H54 (cell line): ENCODE measurements around the gene DLX6.
"Not testable (repeated sequence)": the region's sequence is repeated elsewhere in the genome, so short reads cannot be mapped to it uniquely, and the experiment has no call there.

Source experiments
- DNase-seq: peaks from one replicate; pipeline ENCODE4 v3.0.0; 2011; ENCODE audit warnings: low spot score, mixed read lengths; ENCODE audit not compliant: insufficient read length
- FAIRE-seq: peaks from 3 replicates; lab custom pipeline; 2011; peaks lifted over from hg19 to GRCh38; lab: Jason Lieb, UNC
- POLR2A ChIP-seq: IDR thresholded peaks from 2 replicates; pipeline ENCODE4 v1.6.1; 2011; ENCODE audit warnings: low read depth, mild to moderate bottlenecking, low read length

Gene DLX6

DNA sequence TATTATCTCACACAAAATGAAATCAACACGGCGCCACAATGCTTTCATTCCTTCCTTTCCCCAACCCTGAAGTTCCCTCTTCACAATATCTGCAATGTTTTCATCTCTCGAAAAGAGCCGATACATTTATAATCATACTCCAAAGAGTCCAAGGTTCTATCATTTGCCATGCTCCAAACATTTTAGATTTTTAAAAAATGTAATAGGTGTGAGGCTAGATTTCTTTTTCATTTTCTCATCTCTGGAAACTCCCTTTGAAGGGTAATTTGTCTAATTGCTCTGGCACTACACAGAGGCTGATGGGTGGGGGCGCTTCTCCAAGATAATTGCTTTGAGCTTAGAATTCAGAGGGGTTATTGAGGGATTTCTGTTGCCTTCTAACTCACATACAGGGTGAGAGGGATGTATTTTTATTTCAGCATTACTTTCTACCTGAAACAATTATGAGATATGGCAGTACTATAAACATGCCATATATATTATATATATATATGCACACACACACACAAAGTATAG is 14.4 kb downstream of the DLX6 start:
- no peak for FAIRE-seq
- TF ChIP-seq POLR2A: no peak
- no peak for DNase-seq

DNA sequence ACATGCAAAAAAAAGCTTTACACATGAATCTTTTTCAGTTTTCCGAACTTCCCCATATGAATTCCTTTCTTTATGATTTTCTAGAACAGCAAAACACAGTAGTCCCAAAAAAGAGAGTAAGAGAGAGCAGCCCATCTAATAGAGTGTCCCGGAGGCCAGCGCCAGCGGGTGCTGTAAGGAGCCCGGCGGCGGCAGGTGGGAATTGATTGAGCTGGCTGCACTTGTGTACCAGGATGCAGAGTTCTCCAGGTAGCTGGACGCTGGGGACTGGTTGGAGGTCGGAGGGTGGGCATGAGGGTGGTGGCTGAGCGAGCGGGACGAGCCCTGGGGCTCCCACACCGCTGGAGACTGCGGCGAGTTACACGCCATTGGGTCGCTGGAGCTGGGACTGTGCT is 15.2 kb downstream of the DLX6 start:
- TF ChIP-seq POLR2A: no peak
- no peak for FAIRE-seq
- no peak for DNase-seq

DNA sequence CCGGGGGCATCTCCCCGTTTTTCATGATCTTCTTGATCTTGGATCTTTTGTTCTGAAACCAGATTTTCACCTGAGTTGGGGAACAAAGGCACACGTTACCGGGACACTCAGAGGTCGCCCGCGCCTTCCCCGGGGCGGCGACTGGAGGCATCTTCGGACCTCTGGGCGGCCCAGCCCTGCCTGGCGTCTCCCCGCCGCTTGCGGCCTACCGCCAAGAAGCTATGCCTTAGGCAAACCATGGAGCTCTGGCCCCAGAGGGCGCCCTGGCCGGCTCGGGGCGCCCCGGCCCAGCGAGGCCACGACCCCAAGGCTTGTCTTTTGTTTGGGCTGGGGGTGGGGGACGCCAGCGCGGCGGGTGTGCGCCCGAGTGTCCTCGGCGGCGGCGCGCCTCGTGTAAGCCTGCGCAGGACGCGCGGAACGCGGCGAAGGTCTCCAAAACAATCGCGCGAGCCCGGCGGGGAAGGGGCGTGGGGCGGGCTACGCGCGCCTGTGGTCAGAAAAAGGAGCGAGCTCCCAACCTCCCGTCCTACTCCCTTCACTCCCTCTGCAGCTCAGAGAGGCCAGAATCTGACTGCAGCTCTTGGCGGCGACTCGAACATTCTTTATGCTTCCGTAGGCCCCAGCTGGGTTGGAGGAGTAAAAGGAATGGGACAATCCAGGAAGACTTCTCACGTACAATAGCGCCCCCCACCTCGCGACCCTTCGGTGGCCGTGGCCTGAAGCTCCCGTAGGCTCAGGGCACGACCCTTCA is 15.8 kb downstream of the DLX6 start:
- no peak for FAIRE-seq
- no peak for TF ChIP-seq POLR2A
- no peak for DNase-seq

DNA sequence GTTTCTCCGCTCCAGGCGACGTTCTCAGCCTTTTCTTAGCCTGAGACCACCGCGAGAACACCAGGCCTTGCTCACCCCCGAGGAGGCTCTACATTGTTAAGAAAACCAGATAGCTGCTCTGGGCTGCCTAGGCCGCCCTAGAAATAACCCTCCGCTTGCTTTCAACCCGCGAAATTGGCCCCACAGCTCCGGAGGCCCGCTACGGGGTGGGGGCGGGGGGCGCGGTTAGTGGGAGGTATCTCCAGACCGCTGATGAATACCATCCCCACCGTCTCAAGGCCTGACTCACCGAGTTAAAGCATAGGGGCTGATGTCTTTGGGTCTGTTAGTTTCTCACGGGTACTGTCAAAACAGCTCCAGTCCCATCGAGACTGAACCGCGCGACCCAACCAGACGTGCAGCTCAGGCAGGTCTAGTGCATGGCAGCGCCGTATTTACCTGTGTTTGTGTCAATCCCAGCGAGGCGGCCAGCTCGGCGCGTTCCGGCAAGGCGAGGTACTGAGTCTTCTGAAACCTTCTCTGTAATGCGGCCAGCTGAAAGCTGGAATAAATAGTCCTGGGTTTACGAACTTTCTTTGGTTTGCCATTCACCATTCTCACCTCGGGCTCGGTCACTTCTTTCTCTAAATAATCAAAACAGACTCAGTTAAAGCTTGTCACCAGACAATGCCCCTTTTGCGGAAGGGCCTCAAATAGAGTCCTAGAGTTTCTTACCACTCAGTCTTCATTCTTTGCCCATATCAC is 16.6 kb downstream of the DLX6 start:
- no peak for TF ChIP-seq POLR2A
- DNase-seq (no peak), FAIRE-seq (no peak)

DNA sequence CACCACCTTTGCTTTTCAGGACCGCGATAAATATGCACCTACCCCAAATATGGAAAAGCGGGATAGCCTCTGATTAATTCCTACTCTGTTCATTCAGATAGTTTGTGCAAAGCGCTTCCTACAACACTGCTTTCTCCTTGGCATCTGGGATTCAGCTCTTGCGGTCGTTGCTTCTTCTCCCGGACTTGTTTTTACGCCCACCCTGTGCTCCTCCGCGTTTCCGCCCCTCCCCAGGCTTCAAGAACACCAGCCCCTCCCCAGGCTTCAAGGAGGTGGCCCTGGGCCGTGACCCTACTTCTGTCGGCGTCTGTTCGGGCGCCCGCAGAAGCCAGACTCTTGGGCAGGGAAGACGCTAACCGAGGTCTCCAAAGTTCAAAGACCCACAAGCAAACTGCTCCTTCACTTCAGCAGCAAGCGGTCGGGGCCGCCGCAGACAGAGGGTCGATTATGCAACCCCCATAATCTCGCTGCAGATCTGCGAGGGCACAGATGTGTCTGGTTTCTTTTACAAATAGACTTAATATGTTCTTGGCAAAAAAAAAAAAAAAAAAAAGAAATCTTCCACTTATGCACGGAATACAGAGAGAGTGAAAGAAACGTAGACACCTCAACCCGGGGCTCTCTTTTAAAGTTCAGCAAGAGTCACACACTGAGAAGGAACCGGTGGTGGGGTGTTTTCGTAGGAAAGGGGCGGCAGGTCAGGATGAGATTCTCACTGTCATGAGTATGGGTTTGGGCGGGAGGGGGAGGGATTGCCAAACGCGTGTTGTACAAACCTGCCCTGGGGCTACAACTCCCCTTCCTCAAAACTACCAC is 17.3 kb downstream of the DLX6 start:
- FAIRE-seq: no peak
- no peak for TF ChIP-seq POLR2A
- DNase-seq: no peak

DNA sequence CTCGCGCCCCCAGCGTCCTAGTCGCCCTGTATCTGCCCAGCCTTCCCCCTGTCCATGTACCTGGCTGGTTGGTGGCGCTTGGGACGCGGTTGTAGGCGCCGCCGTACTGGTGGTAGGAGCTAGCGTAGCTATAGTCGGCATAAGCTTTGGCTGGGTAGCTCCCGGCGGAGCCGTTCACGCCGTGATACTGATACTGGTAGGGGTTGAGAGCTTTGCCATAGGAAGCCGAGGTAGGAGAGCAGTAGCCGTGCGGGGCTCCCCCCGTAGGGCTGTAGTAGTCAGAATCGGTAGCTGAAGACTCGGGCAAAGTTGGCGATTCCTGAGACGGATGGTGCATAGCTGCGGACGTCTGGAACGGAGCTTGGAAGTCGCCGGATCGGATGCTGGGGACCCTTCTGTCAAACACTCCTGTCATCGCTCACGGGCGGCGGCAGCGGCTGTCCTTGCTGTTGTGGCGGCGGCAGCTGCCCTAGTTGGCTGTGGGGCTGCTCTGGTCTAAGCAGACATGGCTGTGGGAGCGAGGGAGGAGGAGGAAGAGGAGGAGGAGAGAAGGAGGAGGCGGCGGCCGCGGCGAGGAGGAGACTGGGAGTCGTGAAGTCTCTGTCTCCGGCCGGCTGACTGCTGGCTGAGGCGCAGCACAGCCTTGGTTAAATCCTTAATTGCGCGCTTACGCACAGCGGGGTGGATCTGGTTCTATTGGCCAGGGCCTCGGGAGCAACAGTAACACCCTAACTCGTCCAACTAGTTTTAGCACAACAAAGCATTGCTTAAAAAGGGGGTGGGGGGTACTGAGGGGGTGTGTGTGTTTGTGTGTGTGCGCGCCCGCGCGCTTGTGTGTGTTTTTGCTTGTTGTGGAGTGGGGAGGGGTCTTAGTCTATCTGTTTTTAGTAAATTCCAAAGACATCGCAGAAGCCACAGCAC is 19.1 kb downstream of the DLX6 start, which contains the start of gene DLX5:
DLX5 (minus strand) TSS at position 623 of the 921 bp plus-strand sequence; CDS start at position 415, 208 bp downstream.
- peak; percentile 78 for TF ChIP-seq POLR2A

DNA sequence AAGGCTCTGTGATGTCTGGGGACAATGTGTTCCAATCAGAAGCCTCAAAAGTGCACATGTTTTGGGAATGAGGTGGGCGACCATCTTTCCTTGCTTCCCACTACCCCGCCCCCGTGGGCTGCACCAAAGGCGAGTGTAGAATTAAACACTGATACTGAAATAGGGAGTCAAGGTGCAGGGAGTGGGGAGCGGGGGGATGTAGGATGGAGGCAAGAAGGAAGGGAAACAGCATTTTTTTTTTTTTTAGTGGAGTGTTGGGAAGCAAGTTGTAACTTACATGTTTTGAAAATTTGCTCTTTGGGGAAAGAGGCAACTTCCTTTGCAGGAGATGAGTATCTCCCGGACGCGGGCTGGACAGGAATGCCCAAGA is 19.8 kb downstream of the DLX6 start:
- TF ChIP-seq POLR2A: no peak
- DNase-seq (no peak), FAIRE-seq (no peak)

More for the DNA sequence above, 19.1 kb downstream of the DLX6 start, which contains the start of gene DLX5:
- DNase-seq (peak; percentile 68), FAIRE-seq (no peak)

DNA sequence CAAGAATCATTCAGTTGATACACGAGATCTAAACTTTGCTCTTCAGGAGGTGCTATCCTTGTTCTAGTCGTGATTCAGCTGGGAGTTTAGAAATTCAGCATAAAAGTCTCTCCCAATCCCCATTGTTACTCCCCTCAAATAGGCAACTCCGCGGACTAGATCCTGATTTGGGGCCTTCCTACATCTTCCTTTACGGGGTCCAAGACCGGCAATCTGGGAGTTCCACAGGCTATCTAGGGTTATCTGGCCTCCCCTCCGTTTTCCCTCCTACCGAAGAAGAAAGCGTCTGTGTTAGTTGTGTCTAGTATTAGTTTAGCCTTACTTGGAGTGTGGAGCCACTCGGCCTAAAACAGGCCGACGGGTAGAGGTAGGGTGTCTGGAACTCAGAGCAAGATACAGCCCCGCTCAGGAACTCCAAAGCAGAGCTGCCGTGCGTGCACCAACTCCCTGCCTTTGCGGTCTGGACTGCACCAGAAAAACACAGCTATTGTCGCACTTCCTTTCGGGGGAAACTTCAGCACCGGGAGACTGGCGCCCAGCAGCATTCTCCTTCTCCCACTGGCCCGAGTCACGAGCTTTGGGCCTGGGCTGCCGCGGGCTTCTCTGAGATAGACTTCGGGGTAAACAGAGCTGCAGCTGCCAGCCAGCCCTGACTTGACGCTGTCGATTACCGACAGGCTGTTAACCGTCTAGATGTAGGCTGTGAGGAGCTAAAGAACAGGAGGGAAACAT is 20.8 kb downstream of the DLX6 start:
- no peak for DNase-seq
- FAIRE-seq: no peak
- no peak for TF ChIP-seq POLR2A

DNA sequence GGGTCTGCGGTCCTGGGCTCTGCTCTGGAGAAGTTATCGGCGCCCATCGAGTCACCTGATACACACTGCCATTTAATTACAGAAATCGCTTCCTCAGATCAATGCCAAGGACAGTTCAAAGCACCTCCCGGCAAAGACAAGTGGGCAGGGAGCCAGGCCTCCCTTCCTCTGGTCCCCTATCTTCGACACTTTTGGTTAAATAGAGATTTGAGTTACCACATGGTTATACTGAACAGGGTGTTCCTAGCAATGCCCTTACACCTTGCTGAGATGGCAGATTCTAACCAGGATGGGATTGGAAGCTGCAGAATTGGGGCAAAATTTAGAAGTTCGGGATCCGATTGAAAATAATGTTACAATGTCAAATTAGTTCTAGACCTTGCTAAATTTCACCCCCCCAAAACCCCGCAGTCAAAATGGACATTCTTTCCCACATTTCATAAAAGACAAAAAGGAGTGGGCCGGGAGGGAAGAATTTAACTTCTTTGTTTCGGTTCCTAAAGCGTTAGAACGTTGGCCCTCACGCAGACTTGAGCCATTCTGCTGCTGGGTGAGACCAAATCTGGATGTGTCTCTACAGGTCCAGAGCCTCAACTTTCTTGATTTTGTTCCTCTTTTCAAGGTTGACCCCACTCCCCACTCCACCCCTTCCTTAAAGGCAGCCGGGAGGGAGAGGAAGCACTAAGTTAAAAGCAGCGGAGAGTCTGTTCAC is 21.5 kb downstream of the DLX6 start:
- DNase-seq (no peak), FAIRE-seq (no peak)
- no peak for TF ChIP-seq POLR2A

DNA sequence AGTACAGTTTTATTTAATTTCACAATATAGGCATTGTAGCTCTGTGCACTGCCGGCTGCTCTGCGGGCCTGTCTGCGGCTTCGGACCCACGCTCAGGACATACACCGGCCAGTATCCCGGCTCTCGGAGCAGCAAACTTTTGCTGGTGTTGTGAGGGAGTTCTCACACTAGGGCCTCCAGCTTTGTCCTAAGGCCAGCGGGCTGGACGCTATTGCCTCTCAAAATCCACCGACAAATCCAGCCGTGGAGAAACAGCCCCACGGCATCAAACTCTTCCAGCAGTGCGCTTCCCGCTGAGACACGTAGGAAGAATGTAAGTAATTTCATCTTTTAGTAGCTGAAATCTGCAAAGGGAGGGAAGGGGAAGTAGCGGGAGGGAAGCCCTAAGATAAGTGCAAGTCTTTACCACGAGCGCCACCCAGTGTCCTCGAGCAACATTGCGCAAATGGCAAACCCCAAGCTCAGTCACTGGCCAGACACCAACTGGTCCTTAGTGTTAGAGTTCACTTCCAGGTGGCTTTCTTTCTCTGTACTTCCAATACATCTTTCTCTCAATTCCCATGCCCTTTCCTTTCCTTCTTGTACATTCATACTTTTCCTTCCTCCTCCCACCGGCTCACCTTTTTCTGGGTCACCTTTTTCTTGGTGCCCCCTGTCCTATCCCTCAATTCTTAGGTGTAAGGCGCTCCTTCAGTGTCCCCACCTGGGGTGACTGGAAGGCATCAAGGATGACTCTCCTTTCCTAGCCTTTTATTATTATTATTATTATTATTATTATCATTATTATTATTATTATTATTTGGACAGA is 22.3 kb downstream of the DLX6 start:
- DNase-seq: peak; percentile 78
- FAIRE-seq: peak; percentile 15
- TF ChIP-seq POLR2A: no peak

DNA sequence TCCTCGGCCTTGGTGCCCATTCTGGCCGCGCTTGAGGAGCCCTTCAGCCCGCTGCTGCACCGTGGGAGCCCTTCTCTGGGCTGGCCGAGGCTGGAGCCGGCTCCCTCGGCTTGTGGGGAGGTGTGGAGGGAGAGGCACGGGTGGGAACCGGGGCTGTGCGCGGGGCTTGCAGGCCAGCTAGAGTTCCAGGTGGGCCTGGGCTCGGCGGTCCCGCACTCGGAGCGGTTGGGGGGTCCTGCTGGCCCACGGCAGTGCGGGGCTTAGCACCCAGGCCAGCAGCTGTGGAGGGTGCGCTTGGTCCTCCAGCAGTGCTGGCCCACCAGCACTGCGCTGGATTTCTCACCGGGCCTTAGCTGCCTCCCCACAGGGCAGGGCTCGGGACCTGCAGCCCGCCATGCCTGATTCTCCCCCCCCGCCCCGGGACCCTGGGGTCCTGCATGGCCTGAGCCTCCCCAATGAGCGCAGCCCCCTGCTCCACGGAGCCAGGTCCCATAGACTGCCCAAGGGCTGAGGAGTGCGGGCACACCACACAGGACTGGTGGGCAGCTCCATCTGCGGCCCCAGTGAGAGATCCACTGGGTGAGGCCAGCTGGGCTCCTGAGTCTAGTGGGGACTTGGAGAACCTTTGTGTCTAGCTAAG is 29.0 kb downstream of the DLX6 start:
- DNase-seq, FAIRE-seq: not testable (repeated sequence)
